Stimulated activated CD8-positive, alpha-beta memory T cell treated with anti-CD3 and anti-CD28 coated beads, Interleukin-2, amount 100 ng/mL, for 1 hour (primary cell): ENCODE results near the gene CABP7.

Experiments used
- DNase-seq, 2 donors: peaks; one replicate each; pipeline ENCODE4 v3.0.0-alpha.2; 2020; ENCODE audit warnings: low read depth in 2 of 2

Gene CABP7

GRCh38 chr22:29722587-29722986 lies 2.8 kb downstream of the CABP7 start:
- DNase-seq, result no peak

DNA sequence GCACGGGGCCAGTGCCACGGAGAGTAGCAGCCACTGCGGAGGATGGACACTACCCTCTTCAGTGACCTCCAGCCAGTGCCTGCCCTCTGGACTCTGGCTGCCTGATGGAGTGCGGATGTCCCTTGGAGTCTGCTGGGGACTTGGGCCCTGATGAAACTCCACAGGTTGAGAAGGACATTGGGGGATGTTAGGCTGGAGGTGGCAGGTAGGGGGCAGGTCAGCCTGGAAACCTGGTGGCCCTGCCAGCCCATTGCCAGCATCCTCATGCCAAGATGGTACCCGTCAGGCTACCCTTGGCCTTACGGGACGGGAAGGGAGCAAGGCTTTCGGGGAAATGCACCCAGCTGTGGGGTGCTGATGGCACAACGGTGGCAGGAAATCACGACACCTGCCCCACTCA lies 4.0 kb downstream of the CABP7 start:
- no peak for DNase-seq

DNA sequence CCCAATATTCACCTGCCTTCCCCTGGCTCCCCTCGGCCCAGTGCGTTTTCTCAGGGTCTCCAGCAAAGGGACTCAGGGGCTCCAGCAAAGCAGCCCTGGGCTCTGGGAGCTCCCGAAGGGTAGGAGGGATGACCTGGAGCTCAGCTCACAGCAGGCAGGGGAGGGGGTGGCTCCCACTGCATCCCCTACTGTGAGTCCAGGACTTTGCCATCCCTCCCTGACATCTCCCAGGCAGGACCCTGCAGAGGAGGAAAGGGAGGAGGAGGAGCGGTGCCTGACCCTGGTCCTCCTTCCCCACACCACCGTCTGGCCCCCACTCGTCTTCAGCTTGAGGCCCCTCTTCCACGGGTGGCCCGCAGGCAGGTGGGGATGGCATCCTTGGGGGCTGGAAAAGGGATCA lies 5.0 kb downstream of the CABP7 start:
- no peak for DNase-seq

- DNase-seq, result no peak
These were observed 6.3 kb downstream of the CABP7 start for GRCh38 chr22:29726106-29726505.

GRCh38 chr22:29726512-29727130 lies 6.8 kb downstream of the CABP7 start:
- no peak for DNase-seq

DNA sequence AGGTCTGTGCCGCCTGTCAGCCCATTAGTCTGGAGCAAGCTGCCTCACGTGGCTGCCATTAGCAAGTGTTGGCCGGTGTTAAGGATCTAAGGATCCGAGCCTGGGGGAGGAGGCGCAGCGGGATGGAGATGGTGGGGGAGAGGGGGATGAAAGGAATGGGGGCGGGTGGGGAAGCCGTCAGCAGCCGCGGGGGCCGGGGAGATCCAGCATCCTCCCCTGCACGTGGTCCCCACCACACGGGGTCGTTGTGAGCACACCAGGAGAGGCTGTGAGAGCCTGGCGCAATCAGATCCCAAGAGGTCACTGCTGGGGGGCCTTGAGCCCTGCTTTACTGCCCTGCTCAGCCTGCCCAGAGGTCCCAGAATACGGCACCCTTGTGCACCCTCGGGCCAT lies 7.3 kb downstream of the CABP7 start:
- no peak for DNase-seq

DNA sequence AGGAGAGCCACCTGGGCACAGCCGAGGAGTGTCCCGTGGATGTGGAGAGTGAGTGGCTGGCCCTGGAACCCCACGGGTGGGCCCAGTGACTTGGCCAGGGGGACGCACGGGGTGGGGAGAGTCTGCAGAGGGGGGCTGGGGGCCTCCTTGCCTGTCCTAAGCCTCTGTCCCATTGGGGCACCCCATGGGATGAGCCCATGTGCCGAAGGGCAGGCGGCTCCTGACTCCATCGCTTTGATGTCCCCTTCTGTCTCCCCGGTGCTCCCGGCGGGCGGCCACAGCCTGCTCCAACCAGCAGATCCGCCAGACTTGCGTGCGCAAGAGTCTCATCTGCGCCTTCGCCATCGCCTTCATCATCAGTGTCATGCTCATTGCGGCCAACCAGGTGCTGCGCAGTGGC lies 9.4 kb downstream of the CABP7 start:
- no peak for DNase-seq

DNA sequence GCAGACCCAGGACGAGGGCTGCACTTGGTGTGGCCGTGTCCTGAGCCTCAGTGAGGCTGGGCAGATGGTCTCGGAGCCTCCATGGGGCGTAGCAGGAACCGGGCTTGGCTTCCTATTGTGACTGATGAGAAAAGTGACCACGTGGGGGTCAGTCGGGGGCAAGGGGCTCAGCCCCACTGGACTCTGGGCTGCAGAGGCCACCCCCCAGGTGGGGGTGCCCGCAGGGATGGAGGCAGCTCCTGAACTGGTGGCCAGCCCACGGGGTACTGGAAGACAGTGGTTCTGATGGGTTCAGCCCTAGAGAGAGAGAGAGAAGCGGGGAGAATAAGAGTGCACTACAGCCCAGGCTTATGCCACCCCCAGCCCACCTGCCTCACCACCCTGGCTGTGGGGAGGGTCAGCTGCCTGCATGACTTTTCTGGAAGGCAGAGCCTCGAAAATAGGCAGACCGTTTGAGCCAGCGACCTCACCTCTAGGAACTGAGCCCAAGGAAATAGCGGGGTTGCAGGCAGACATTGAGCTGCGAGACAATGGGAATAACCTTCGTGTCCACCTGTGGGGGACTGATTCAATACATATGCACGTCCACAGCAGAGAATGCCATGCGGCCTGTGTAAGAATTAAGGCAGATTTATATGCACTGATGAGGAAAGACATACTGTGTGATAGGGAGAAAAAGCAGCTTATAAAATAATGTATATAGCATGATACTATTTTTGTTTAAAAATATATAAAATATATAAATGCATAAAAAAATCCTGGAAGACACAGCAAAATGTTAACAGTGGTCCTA lies 11.5 kb downstream of the CABP7 start:
- DNase-seq, result no peak

DNA sequence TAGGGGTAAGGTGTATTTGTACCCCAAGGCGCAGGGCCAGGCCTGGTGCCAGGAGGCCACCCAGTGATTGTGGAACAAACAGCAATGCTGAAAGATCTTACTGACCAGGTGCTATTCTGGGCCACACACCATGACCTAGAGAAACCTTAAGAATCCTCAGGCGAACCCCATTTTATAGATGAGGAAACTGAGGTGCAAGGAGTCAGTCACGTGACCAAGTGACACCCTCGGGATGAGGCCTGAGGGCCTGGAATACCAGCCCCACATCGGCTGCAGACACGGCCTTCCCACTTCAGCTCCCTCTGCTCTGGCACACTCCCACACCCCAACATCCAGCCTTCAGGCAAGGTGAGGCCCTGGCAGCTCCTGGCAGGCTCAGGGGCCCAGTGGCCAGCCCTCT lies 13.1 kb downstream of the CABP7 start:
- DNase-seq, result no peak

DNA sequence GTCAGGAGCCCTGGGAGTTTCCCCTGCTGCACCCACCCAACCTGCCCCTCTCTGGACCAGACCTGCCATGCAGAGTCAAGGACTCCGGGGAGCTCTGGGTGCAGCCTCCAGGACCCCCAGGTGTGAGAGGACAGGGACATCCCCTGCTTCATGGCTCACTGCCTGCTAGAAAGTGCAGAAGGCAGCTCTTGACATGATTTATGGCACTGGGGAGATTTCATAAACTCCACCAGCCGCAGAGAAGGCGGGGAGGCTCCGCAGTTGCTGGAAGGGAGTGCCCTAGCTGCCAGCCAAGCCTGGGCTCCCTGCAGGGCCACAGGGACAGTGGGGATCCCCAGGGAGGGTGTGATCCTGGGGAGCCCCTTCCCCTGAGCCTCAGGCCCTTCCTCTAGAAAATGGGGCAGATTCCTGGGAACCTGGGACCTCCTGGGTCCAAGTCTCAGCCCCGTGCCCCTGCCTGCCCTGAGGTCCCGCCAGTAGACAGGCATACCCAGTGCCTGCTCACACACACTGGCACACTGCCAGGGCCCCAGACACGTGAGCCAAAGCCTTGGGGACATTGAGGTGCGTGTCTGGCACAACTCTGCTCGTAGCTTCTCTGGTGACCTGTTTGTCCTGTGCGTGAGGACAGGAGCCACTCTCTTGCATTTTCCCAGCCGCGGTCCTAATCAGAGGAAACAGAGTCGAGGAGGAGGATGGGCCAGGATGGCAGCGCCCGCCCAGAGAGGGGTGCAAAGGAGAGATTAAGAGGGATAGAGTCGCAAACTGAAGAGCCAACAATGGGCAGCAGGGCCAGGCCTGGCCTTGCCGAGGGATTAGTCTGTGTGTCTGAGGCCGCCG lies 13.8 kb downstream of the CABP7 start:
- no peak for DNase-seq

DNA sequence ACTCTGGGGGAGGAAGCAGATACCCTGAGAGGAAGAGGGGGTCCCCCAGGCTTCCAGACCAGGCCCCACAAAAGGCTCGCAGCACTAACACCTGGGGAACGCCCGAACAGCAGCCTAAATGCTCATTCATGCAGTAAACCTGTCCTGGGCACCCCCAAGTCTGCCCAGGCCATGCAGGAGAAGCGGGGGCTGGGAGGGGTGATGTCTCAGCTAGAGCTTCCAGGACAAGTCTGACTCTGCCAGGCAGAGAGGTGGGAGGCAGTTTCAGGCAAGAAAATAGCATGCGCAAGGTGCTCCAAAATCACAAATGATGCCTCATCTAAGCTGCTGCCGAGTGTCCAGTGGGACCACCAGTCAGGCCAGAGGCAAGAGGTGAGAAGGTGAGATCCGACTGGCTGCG lies 14.6 kb downstream of the CABP7 start:
- no peak for DNase-seq

GRCh38 chr22:29734838-29735237 lies 15.0 kb downstream of the CABP7 start:
- DNase-seq, result no peak

GRCh38 chr22:29735416-29735815 lies 15.6 kb downstream of the CABP7 start:
- DNase-seq, result no peak

DNA sequence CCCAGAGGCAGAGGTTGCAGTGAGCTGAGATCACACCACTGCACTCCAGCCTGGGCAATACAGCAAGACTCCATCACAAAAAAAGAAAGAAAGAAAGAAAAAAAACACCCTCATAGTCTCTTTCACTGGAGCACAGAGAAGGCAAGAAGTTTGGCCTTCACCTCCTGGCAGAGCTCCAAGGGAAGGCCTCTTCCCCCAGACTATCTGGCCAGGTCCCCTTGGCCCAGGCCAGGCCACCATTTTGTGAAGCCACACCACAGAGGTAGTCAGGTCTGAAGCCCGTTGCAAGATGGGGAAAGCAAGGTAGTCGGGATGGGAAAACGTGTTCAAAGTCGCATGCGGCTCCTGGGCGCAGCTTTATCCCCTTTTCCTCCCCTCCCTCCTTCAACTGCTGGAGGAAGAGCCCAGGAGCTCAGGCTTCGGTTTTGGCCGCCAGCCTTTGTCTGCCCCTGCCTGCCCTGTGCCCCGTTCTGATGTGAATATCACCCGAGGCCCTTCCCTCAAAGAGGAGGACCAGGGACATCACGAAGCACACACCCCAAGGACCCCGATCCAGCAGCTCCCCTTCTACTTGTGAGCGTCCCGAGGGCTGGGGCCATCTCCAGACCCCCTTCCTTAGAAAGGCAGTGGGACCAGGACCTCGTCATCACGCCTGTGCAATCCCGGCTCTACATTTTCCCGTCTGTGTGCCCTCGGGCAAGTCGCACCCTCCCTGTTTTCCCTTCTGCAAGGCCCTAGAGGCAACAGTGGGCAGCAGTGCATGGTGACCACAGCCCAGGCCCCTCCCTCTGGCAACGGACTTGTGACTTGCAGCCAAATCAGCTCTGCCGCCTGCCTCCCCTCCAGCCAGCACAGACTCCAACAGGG lies 17.7 kb downstream of the CABP7 start:
- no peak for DNase-seq

DNA sequence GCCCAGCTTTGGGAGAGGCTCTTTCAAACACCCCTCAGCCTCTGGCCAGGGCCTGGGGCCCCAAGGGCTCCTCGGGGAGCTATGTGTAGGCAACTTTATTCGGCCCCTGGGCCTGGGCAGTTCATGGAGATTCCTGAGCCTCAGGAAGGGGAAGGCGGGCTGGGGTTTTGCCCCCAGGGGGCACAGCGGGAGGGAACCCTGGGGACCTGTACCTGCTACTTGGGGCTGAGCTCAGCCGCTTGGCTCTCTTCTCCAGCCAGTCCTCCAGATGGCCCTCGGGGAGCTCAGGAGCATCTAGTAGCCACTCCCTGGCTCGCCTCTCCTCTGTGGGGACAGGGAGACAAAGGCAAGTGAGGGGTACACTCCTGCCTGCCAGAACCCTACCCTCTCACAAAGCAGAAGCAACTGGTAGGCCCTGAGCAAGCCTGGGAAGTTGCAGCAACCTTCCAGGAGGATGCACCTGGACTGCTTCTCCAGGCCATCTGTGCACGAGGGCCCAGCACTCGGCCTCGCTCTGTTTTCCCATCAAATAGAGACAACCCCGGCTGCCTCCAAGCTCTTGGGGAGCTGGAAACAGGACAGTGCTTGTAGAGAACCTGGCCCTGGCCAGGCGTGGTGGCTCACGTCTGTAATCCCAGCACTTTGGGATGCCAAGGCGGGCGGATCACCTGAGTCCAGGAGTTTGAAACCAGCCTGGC lies 18.5 kb downstream of the CABP7 start:
- no peak for DNase-seq

- no peak for DNase-seq
These were observed 19.6 kb downstream of the CABP7 start for GRCh38 chr22:29739346-29739875.

GRCh38 chr22:29740216-29740615 lies 20.4 kb downstream of the CABP7 start:
- no peak for DNase-seq

GRCh38 chr22:29741926-29742325 lies 22.1 kb downstream of the CABP7 start:
- DNase-seq, result no peak

- no peak for DNase-seq
These were observed 22.5 kb downstream of the CABP7 start for GRCh38 chr22:29742326-29742725.

- DNase-seq, result no peak
These were observed 25.1 kb downstream of the CABP7 start for GRCh38 chr22:29744902-29745301.

DNA sequence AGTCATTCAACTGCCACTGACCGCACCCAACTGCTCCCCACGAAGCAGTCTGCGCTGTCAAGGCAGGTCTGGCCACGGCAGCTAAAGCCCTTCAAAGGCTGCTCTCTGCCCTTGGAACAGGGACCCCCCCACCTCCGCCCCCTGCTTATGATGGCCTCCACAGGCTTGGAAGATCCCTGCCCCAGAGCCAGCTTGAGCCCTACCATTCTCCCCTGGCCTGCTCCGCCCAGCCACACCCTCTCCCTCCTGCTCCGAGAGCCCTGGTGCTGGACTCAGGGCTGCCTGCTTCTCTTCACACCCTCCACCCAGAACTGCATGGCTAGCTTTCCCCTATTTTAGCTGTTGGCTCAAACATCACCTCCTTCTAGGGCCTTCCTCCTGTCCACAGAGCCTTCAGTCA lies 28.0 kb downstream of the CABP7 start:
- DNase-seq, result no peak
